ENCODE results near the gene KLHL7. TPM values are rescaled to one million over a fixed set of nuclear protein-coding genes. Genes with fewer than 3 reads are reported as not detected.
"Not testable (repeated sequence)": the region's sequence is repeated elsewhere in the genome, so short reads cannot be mapped to it uniquely, and the experiment has no call there.

Gene KLHL7
- total RNA-seq, 1 experiment from 2014 or later = 35.8 TPM

GRCh38 chr7:23123007-23123406, 17.4 kb downstream of the KLHL7 start:
- Mint-ChIP-seq H3K36me3 (ENCODE audit: insufficient read depth, unreplicated experiment) (peaks cover 5% of the 10 kb centered on the region), H3K27me3 (ENCODE audit: insufficient read depth, unreplicated experiment) (no peaks in the 10 kb centered on the region), H3K4me1 (ENCODE audit: low read depth, unreplicated experiment) (no peaks in the 10 kb centered on the region), H3K4me3 (ENCODE audit: unreplicated experiment) (no peak overlapping the region), H3K27ac (ENCODE audit: unreplicated experiment) (no peak overlapping the region), H3K9me3 (ENCODE audit: unreplicated experiment) (no peaks in the 10 kb centered on the region)
- no TSS peak for BruUV-seq (replicated peaks)
- Histone ChIP-seq H3K9me3 (no peaks in the 10 kb centered on the region), H3K36me3 (ENCODE audit: control insufficient read depth, insufficient read depth, low read length) (no peaks in the 10 kb centered on the region), H3K4me3 (ENCODE audit: low read depth, low read length) (no peak overlapping the region), H3K27me3 (replicated peaks; ENCODE audit: control insufficient read depth, insufficient read depth, low read length) (no peaks in the 10 kb centered on the region), H3K4me1 (no peaks in the 10 kb centered on the region)
- CTCF ChIA-PET = no interaction called here
- intact Hi-C loops (cut with micrococcal nuclease; ENCODE audit: unreplicated experiment) = no loop called here
- no peak for TF ChIP-seq CTCF (IDR thresholded peaks at IDR 0.05; ENCODE audit: insufficient read depth in 1 of 2, low read depth in 1 of 2, low read length in 1 of 2, severe bottlenecking in 1 of 2, unreplicated experiment in 1 of 2)
- POLR2A ChIA-PET = no interaction called here
- no peak for DNase-seq

GRCh38 chr7:23123465-23123864, 17.9 kb downstream of the KLHL7 start:
- TF ChIP-seq CTCF (IDR thresholded peaks at IDR 0.05; ENCODE audit: insufficient read depth in 1 of 2, low read depth in 1 of 2, low read length in 1 of 2, severe bottlenecking in 1 of 2, unreplicated experiment in 1 of 2) = no peak
- Mint-ChIP-seq H3K27me3 (ENCODE audit: insufficient read depth, unreplicated experiment) (no peaks in the 10 kb centered on the region), H3K4me3 (ENCODE audit: unreplicated experiment) (no peak overlapping the region), H3K36me3 (ENCODE audit: insufficient read depth, unreplicated experiment) (peaks cover 5% of the 10 kb centered on the region), H3K9me3 (ENCODE audit: unreplicated experiment) (no peaks in the 10 kb centered on the region), H3K4me1 (ENCODE audit: low read depth, unreplicated experiment) (no peaks in the 10 kb centered on the region), H3K27ac (ENCODE audit: unreplicated experiment) (no peak overlapping the region)
- ChIA-PET CTCF (no interaction called here), POLR2A (no interaction called here)
- H3K4me1 ChIP-seq = no peaks in the 10 kb centered on the region
- no peaks in the 10 kb centered on the region for H3K27me3 ChIP-seq (replicated peaks; ENCODE audit: control insufficient read depth, insufficient read depth, low read length)
- BruUV-seq (replicated peaks) = no TSS peak
- DNase-seq = no peak
- H3K9me3 ChIP-seq = no peaks in the 10 kb centered on the region
- no peaks in the 10 kb centered on the region for H3K36me3 ChIP-seq (ENCODE audit: control insufficient read depth, insufficient read depth, low read length)
- intact Hi-C loops (cut with micrococcal nuclease; ENCODE audit: unreplicated experiment) = no loop called here
- no peak overlapping the region for H3K4me3 ChIP-seq (ENCODE audit: low read depth, low read length)

- CTCF ChIA-PET = no interaction called here
- POLR2A ChIA-PET = no interaction called here
- no peaks in the 10 kb centered on the region for H3K36me3 ChIP-seq (ENCODE audit: control insufficient read depth, insufficient read depth, low read length)
Measured at GRCh38 chr7:23129036-23129435, 23.5 kb downstream of the KLHL7 start.

GRCh38 chr7:23131799-23132198, 26.2 kb downstream of the KLHL7 start:
- H3K27me3 Mint-ChIP-seq (ENCODE audit: insufficient read depth, unreplicated experiment); H3K4me1 ChIP-seq; H3K36me3 Mint-ChIP-seq (ENCODE audit: insufficient read depth, unreplicated experiment); H3K36me3 ChIP-seq (ENCODE audit: control insufficient read depth, insufficient read depth, low read length); POLR2A ChIA-PET; H3K4me3 ChIP-seq (ENCODE audit: low read depth, low read length); H3K4me1 Mint-ChIP-seq (ENCODE audit: low read depth, unreplicated experiment); intact Hi-C loops (cut with micrococcal nuclease; ENCODE audit: unreplicated experiment); H3K4me3 Mint-ChIP-seq (ENCODE audit: unreplicated experiment); DNase-seq; H3K27me3 ChIP-seq (replicated peaks; ENCODE audit: control insufficient read depth, insufficient read depth, low read length); BruUV-seq (replicated peaks); H3K27ac Mint-ChIP-seq (ENCODE audit: unreplicated experiment); H3K9me3 ChIP-seq; H3K9me3 Mint-ChIP-seq (ENCODE audit: unreplicated experiment): not testable (repeated sequence)
- CTCF ChIA-PET = interaction anchor here (1.3 kb wide), 1 partner anchor 46 kb away, joined by 4 read pairs; no protein-coding TSS in a partner anchor

More at GRCh38 chr7:23129036-23129435, 23.5 kb downstream of the KLHL7 start:
- BruUV-seq (replicated peaks) = no TSS peak
- H3K27me3 ChIP-seq (replicated peaks; ENCODE audit: control insufficient read depth, insufficient read depth, low read length) = no peaks in the 10 kb centered on the region
- no peak overlapping the region for H3K4me3 ChIP-seq (ENCODE audit: low read depth, low read length)
- no peaks in the 10 kb centered on the region for H3K9me3 ChIP-seq
- DNase-seq = no peak
- H3K4me3 Mint-ChIP-seq (ENCODE audit: unreplicated experiment) = no peak overlapping the region
- H3K4me1 Mint-ChIP-seq (ENCODE audit: low read depth, unreplicated experiment) = no peaks in the 10 kb centered on the region
- no peaks in the 10 kb centered on the region for H3K9me3 Mint-ChIP-seq (ENCODE audit: unreplicated experiment)
- H3K27ac Mint-ChIP-seq (ENCODE audit: unreplicated experiment) = no peak overlapping the region
- no peaks in the 10 kb centered on the region for H3K27me3 Mint-ChIP-seq (ENCODE audit: insufficient read depth, unreplicated experiment)
- no peak for TF ChIP-seq CTCF (IDR thresholded peaks at IDR 0.05; ENCODE audit: insufficient read depth in 1 of 2, low read depth in 1 of 2, low read length in 1 of 2, severe bottlenecking in 1 of 2, unreplicated experiment in 1 of 2)
- H3K36me3 Mint-ChIP-seq (ENCODE audit: insufficient read depth, unreplicated experiment) = peaks cover 13% of the 10 kb centered on the region
- intact Hi-C loops (cut with micrococcal nuclease; ENCODE audit: unreplicated experiment) = no loop called here
- no peaks in the 10 kb centered on the region for H3K4me1 ChIP-seq
